ENCODE results near the gene ARHGAP15.

Gene ARHGAP15

DNA sequence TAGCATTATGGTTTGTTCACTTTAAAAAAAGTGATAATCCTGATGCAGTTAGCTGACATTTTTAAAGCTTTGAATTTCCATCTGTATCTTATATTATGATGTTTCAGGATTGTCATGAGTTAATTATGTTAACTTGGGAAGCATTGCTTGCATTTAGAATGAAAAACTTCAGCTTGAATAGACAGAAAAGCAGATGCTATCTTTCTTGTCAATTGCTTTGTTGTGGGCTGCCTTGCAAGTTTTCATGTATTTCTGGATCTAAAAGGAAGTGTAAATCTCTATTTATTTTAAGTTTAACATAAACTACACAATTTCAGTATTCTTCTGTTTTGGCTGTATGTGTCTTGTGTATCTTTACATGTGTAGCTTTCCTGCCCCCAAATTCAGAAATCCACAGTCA lies 479.5 kb downstream of the ARHGAP15 start:
- H3K36me3 Mint-ChIP-seq = peaks cover 23% of the 10 kb centered on the region
- no peak overlapping the region for H3K4me3 Mint-ChIP-seq
- no peaks in the 10 kb centered on the region for H3K9me3 Mint-ChIP-seq
- H3K27ac Mint-ChIP-seq = no peak overlapping the region
- H3K27me3 Mint-ChIP-seq = no peaks in the 10 kb centered on the region
- H3K4me1 Mint-ChIP-seq = peaks cover 73% of the 10 kb centered on the region

DNA sequence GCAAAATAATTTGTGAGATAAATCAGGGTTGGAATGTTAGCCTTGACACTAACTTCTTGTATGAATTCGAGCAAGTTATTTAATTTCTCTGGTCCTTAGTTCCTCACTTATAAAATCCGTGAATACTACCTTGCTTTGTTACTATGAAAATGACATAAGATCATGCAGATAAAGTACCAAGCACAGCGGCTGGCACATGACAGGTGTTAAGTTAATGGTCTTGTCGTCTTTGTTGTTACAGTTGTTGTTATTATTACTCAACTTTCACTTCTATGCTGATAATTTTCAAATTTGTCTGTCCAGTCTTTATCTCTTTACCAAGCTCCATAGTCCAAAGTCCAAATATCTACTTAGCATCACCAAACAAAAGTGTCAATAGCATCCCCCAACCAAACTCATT lies 482.1 kb downstream of the ARHGAP15 start:
- H3K27ac Mint-ChIP-seq = no peak overlapping the region
- H3K9me3 Mint-ChIP-seq = no peaks in the 10 kb centered on the region
- peaks cover 84% of the 10 kb centered on the region for H3K4me1 Mint-ChIP-seq

DNA sequence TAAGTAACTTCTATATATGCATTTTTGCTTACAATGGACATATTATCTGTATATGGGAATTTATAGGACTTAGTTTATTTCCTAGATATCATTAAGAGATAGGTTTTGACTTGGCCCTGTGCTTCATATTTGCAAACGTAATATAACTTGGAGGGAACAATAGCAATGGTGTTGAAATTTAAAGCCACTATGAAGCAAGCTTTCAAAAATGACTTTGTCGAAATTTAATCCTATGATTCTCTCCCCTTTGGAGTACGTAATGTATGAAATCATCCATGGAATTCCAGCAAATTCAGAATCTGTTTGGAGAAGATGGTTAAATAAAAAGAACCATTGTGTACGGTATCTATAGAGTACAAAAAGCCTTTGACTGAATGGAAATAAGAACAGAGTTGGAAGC lies 486.3 kb downstream of the ARHGAP15 start:
- Mint-ChIP-seq H3K27ac (peak overlapping the region; percentile 25), H3K4me1 (peaks cover 53% of the 10 kb centered on the region), H3K27me3 (no peaks in the 10 kb centered on the region), H3K4me3 (no peak overlapping the region), H3K9me3 (no peaks in the 10 kb centered on the region), H3K36me3 (peaks cover 29% of the 10 kb centered on the region)

More for the DNA sequence above, 482.1 kb downstream of the ARHGAP15 start:
- Mint-ChIP-seq H3K36me3 (peaks cover 30% of the 10 kb centered on the region), H3K27me3 (no peaks in the 10 kb centered on the region), H3K4me3 (no peak overlapping the region)

DNA sequence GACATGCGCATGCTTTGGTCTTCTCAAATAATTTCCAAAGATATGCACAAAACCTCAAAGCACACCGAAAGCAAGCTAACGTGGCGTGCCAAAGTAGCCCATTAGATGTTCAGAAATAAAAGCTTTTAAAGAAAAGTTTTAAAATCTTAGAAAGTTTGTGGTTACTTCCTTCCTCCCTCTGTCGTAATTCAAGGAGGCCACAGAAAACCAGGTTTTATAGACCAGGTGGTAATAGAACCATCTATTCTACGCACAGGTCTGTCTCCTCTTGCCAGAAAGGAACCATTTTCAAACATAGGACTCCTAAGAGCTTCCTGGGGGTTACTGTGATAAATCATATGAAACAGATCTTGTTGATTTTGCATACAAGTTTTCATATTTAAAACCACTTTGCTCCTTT lies 487.2 kb downstream of the ARHGAP15 start:
- Mint-ChIP-seq H3K9me3 (no peaks in the 10 kb centered on the region), H3K4me3 (no peak overlapping the region), H3K27me3 (no peaks in the 10 kb centered on the region), H3K27ac (peak overlapping the region; percentile 35), H3K36me3 (peaks cover 23% of the 10 kb centered on the region), H3K4me1 (peaks cover 47% of the 10 kb centered on the region)

DNA sequence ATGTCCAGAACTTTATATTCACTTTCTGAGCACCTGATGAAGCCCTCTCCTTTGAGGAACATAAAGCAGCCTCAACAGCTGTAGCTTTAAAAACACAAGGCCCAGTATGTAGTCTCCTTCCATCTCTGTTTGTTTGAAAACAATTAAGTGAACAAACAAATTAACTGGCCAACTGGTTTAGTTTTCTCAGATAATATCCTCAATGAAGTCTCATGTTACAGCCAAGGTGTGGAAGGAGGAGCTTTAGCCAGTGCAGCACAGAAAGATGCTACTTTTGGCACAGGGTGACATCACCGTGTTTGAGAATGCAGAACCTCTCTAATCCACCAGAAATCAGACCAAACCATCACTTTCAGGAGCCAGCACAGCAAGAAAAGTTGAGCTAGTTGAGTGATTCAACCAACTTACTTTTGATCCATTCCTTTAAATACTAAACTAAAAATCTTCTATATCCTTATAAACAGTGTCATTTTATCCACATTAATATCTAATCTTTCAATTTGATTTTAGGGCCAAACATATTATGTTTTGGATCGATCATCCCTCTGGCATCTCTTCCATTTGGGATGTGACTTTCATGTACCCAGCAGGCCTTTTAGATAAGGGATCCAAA lies 488.7 kb downstream of the ARHGAP15 start:
- Mint-ChIP-seq H3K9me3 (no peaks in the 10 kb centered on the region), H3K4me1 (peaks cover 37% of the 10 kb centered on the region), H3K27me3 (no peaks in the 10 kb centered on the region), H3K27ac (peak overlapping the region; percentile 4), H3K4me3 (no peak overlapping the region), H3K36me3 (peaks cover 22% of the 10 kb centered on the region)

DNA sequence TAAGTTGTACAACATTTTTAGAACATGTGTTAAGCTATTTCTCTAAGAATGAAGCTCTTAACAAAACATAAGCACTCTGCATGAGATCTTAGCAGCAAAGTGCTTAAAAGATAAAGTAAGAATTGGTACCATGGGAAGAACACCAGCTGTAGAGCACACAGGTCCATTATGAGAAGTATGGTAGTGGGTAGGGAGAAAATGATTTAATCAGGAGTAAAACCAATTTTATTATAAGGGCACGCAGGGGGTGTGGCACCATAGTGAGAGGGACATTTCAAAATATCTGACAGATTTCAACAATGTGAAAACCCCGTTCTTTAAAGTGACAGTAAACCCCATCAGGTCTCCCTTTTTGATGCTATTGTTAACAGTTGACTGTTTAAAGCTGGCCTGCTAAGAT lies 492.9 kb downstream of the ARHGAP15 start:
- Mint-ChIP-seq H3K36me3 (peaks cover 35% of the 10 kb centered on the region), H3K27ac (no peak overlapping the region), H3K4me1 (no peaks in the 10 kb centered on the region), H3K27me3 (no peaks in the 10 kb centered on the region), H3K4me3 (no peak overlapping the region), H3K9me3 (peaks cover 5% of the 10 kb centered on the region)

DNA sequence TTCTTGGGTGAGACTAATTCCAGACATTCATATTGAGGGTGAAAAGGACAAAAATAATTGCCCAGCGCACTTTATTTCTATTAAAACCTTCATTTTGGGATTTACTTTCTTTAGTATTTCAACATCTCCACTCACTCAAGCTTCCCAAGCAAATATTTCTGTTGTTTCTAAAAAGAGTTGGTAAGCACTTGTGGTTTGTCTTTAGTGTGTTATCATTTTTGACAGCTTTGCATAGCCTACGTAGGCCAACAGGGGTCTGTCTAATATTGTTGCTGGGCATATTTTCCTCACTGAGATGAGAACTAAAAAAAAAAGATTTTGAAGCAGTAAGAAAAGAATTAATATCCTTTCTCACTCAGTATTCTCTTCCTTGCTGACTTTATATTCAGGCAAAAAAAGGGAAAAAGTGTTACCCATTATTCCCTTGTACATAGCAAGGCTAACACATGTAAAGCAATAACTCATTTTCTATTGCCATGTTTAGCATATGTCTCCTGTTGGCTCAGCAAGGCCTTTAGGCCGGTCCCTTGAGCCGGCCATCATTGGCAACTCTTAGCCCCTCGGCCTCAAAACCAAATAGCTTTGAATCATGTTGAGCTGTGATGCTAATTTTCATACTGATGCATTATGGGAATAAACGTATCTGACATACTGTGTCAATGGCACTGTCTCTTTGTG lies 494.2 kb downstream of the ARHGAP15 start:
- H3K36me3 Mint-ChIP-seq = peaks cover 42% of the 10 kb centered on the region
- H3K4me3 Mint-ChIP-seq = no peak overlapping the region
- H3K9me3 Mint-ChIP-seq = peaks cover 5% of the 10 kb centered on the region
- no peak overlapping the region for H3K27ac Mint-ChIP-seq
- H3K4me1 Mint-ChIP-seq = no peaks in the 10 kb centered on the region
- no peaks in the 10 kb centered on the region for H3K27me3 Mint-ChIP-seq

DNA sequence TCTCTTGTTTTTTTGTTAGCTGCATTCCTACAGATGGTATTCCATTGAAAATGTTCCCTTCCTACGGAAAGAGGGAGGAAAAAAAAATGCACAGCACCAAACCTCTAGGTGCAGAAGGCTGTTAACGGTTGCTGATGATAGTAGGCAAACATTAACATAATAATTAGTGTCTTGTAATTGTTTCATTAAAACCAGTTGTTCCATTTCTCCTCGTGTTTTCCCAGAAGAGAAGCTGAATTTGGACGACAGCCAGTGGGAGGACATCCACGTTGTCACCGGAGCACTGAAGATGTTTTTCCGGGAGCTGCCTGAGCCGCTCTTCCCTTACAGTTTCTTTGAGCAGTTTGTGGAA lies 494.7 kb downstream of the ARHGAP15 start:
- Mint-ChIP-seq H3K9me3 (peaks cover 9% of the 10 kb centered on the region), H3K36me3 (peaks cover 46% of the 10 kb centered on the region), H3K4me1 (peaks cover 4% of the 10 kb centered on the region), H3K4me3 (no peak overlapping the region), H3K27ac (no peak overlapping the region), H3K27me3 (no peaks in the 10 kb centered on the region)

DNA sequence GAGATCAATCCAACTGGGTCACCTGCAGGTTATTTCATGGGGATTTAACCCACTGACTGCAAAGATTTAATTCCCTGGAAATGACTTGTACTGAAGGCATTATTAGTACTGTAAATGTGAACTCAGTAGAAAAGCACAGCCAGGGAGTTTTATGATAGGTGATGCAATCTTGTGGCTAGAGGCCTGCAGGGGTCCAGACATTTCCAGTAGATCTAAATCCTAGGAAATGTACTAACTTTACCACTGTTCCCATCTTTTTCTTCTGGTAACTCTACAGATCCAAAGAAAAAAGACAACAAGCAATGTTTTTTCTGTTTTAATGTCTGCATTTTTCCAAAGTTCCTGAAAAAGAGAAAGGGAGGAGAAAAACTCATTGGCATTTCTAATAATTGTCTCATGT lies 500.1 kb downstream of the ARHGAP15 start:
- Mint-ChIP-seq H3K4me1 (peaks cover 15% of the 10 kb centered on the region), H3K36me3 (peaks cover 58% of the 10 kb centered on the region), H3K4me3 (no peak overlapping the region), H3K27ac (no peak overlapping the region), H3K9me3 (peaks cover 14% of the 10 kb centered on the region), H3K27me3 (no peaks in the 10 kb centered on the region)

DNA sequence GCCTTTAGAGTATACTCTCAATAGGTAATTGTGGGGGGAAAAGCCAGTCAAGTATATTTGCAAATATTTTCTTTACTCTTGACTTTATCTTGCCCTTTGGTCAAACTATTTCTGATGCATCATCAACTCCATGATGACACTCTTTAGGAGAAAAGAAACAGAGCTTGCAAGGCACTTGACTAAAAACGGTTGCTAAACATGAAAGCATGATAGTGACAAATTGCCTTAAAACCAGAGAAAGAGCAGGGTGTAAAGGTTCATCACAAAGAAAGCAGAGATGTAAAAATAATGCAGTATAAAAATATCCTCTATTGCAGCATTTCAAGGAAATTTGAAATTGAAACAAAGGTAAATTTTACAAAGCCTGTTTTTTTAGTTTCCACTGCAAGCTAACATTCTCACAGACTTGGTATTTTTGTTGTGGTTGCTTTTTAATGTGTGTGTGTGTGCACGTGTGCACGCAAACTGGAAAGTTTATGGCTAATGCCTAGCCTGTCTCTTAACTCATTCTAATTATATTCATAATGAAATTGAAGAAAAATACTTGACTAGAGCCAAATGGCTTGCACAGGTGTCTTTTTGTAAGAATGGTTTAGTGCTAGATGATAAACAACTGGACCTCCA lies 503.6 kb downstream of the ARHGAP15 start:
- Mint-ChIP-seq H3K27me3 (no peaks in the 10 kb centered on the region), H3K36me3 (peaks cover 61% of the 10 kb centered on the region), H3K9me3 (peaks cover 14% of the 10 kb centered on the region), H3K4me3 (no peak overlapping the region), H3K27ac (no peak overlapping the region), H3K4me1 (peaks cover 15% of the 10 kb centered on the region)

DNA sequence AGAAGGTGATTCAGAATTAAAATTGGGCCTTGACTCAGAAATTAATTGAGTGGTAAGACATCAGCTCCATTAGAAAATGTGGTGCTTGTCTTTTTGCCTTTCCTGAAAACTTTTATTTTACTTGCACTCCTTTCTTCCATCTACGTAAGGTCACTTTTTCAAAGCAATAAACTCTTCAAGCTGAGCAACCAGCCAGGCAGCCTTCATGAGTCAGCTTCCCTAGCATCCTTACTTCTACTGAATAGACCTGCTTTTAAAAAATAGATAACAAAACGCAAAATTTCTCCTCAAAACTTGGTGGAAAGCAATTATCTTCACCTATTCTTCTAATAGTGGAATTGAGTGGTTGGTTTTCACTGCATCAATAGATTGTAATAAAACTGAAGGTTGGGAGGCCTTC lies 504.2 kb downstream of the ARHGAP15 start:
- H3K27ac Mint-ChIP-seq = peak overlapping the region; percentile 46
- H3K36me3 Mint-ChIP-seq = peaks cover 57% of the 10 kb centered on the region
- peaks cover 15% of the 10 kb centered on the region for H3K4me1 Mint-ChIP-seq
- H3K9me3 Mint-ChIP-seq = peaks cover 14% of the 10 kb centered on the region
- no peaks in the 10 kb centered on the region for H3K27me3 Mint-ChIP-seq
- no peak overlapping the region for H3K4me3 Mint-ChIP-seq

DNA sequence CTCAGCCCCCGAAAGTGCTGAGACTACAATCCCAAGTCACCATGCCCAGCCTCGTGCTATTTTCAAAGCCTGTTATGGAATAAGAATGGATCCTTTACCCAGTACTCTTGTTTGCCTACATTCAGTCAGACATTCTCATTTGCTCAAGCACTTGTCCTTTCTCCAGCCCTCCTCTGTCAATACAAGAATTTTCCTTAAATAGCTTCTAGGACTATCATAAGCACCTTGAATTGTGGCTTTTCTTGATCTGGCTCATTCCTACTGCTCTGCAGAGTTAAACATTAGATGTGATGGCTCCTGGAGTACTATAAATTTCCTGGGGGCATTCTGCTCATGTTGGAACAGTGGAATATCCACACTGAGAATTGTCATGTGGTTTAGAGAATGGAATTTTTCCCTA lies 506.1 kb downstream of the ARHGAP15 start:
- Mint-ChIP-seq H3K36me3 (peaks cover 53% of the 10 kb centered on the region), H3K4me1 (peaks cover 11% of the 10 kb centered on the region), H3K27me3 (no peaks in the 10 kb centered on the region), H3K4me3 (no peak overlapping the region), H3K27ac (no peak overlapping the region), H3K9me3 (peaks cover 10% of the 10 kb centered on the region)

DNA sequence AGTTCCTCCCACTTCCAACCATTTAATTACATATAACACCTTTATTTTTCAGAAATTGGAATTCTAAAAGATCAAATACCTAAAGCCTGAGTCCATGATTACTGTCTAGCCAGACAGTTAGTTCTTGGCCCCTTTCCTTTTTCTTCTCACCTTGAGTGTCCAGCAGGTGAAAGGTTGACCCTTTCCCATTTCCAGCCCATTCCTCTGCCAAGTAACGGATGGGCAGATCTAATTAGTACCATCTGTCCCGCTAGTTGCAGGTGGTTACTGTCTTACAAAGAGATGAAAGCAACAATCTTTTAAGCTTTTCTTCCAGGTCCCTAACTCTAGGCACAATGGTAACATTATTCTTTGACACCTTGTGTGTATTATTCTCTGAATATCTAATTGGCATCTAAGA lies 506.7 kb downstream of the ARHGAP15 start:
- H3K36me3 Mint-ChIP-seq = peaks cover 48% of the 10 kb centered on the region
- peaks cover 9% of the 10 kb centered on the region for H3K4me1 Mint-ChIP-seq
- no peak overlapping the region for H3K4me3 Mint-ChIP-seq
- H3K27me3 Mint-ChIP-seq = no peaks in the 10 kb centered on the region
- H3K27ac Mint-ChIP-seq = no peak overlapping the region
- H3K9me3 Mint-ChIP-seq = peaks cover 10% of the 10 kb centered on the region

DNA sequence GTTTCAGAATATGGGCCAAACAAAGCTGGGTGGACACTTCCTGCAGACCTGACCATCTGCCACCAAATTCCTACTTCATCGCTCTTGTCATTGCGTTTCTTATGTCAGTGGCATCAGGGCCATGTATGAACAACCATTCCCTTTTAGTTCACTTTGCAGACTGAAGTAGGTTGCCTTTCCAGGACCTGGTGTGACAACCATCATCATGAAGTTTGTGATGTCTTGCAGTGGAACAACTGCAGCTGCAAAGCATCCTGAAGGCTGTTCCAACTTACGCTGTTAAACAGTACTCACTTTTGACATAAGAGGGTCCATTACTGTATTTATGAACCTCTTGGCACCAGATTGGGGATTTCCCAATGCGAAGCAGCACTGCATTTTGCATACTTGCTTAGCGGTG lies 511.6 kb downstream of the ARHGAP15 start:
- Mint-ChIP-seq H3K4me1 (peaks cover 15% of the 10 kb centered on the region), H3K27ac (no peak overlapping the region), H3K9me3 (peaks cover 5% of the 10 kb centered on the region), H3K36me3 (peaks cover 39% of the 10 kb centered on the region), H3K4me3 (no peak overlapping the region), H3K27me3 (no peaks in the 10 kb centered on the region)

DNA sequence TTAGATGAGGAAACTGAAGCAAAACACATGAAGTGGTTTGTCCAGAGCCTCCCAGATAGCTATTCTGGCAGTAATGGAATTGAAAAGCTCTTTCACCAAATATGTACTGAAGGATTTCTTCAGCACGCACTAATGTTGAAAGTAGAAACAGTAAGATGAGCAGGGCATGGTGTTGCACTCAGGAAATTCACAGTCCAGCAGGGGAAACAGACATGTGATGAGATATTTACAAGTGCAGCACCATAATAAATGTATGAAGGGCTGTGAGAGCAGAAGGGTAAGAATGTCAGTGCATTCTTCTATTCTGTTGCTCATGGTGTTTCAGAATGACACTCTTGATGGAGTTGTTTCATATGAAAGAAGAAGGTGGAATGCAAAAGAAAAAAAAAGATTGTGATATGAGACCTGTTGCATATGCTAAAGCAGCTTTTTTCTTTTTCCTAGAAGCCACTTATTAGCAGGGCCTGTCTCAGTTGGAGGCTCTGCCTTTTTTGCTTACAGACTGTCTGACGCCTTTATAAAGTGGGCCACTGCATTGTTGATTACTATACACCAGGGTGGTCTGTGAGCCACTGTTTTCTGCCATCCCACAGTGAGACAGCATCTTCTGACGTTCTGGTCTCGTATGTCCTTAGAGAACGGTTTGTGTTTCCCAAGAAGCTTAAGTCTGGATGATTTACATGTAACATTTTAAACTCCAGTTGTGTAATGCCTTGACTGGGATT lies 516.9 kb downstream of the ARHGAP15 start:
- Mint-ChIP-seq H3K27ac (no peak overlapping the region), H3K27me3 (no peaks in the 10 kb centered on the region), H3K4me1 (peaks cover 15% of the 10 kb centered on the region), H3K4me3 (no peak overlapping the region), H3K9me3 (peaks cover 3% of the 10 kb centered on the region), H3K36me3 (peaks cover 48% of the 10 kb centered on the region)

DNA sequence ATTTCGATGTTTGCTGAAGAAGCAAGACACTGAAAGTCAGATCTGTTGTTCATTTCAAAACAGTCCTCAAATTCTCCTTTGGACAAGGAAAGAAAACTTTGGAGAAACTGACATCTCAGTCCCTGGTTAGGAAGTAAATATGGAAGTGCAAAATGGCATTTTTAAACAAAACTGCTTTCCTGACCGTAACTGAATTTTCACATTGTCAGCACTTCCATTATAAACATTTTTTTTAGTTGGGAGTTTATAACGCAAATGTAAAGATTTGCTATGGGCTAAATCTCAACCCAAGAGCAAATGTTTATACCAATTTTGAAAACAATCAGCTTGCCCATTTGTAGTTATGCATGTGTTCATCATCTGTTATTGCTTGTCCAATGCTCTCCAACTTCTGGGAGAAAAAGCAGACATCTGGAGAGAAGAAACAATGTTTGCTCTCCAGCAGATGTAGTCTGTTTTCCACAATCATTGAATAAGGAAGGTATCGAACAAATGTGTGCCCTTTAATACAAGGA lies 520.1 kb downstream of the ARHGAP15 start:
- Mint-ChIP-seq H3K36me3 (peaks cover 54% of the 10 kb centered on the region), H3K4me3 (no peak overlapping the region), H3K4me1 (peaks cover 3% of the 10 kb centered on the region), H3K27me3 (no peaks in the 10 kb centered on the region), H3K27ac (no peak overlapping the region), H3K9me3 (peaks cover 20% of the 10 kb centered on the region)

Data from activated naive CD4-positive, alpha-beta T cell treated with anti-CD3 and anti-CD28 coated beads, Interleukin-2, amount 50 U/mL, for 24 hours (primary cell).